ENCODE data around the gene CEMP1. TPM values are rescaled to one million over a fixed set of nuclear protein-coding genes. Genes with fewer than 3 reads are reported as not detected.

Gene CEMP1
- total RNA-seq, 2 donors from 2014 or later, result 0.53 to 0.54 TPM

DNA sequence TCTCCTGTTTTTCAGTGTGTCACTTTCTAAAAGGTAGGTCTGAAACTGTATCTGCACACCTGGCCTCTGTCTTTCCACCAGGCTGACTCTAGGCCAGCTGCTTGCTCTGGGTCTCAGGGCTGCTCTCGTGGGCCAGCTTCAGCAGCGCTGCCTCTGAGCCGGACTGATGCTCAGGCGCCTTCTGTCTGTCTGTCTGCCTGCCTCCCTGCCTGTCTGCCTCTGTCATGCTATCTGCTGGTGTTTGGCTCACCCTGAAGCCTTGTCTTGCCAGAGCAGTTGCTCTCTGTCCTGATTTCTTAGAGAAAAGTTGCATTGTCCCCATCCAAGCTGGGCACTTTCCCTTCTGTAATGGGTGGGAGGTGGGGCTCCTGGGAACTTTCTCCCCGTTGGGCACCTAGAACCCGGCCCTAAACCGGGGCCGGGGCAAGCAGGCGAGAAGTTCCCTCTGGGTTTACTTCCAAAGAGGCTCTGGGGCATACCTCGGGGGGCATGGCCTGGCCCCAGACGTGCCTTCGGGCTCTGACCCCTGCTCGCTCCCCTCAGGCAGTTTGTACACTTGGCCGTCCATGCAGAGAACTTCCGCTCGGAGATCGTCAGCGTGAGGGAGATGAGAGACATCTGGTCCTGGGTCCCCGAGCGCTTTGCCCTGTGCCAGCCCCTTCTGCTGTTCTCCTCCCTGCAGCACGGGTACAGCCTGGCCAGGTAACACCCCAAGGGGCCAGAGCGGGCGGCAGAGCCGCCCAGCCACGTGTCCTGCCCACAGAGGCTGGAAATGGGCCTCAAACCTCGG is 33.3 kb downstream of the CEMP1 start:
- Histone ChIP-seq H3K9ac (ENCODE audit: low read depth in 2 of 2, low read length in 2 of 2) (no peak overlapping the region), H3K27me3 (no peaks in the 10 kb centered on the region), H3K27ac (no peak overlapping the region), H3K36me3 (no peaks in the 10 kb centered on the region), H3K4me1 (peaks cover 5% of the 10 kb centered on the region), H3K9me3 (no peaks in the 10 kb centered on the region), H3K4me3 (no peak overlapping the region)
- TF ChIP-seq, protein P1, sequence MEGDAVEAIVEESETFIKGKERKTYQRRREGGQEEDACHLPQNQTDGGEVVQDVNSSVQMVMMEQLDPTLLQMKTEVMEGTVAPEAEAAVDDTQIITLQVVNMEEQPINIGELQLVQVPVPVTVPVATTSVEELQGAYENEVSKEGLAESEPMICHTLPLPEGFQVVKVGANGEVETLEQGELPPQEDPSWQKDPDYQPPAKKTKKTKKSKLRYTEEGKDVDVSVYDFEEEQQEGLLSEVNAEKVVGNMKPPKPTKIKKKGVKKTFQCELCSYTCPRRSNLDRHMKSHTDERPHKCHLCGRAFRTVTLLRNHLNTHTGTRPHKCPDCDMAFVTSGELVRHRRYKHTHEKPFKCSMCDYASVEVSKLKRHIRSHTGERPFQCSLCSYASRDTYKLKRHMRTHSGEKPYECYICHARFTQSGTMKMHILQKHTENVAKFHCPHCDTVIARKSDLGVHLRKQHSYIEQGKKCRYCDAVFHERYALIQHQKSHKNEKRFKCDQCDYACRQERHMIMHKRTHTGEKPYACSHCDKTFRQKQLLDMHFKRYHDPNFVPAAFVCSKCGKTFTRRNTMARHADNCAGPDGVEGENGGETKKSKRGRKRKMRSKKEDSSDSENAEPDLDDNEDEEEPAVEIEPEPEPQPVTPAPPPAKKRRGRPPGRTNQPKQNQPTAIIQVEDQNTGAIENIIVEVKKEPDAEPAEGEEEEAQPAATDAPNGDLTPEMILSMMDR (IDR thresholded peaks at IDR 0.05), result no peak
- intact Hi-C loops (cut with DNase I), result loop anchor here (5.0 kb wide), 2 partner anchors 66 to 161 kb away; no protein-coding TSS in a partner anchor
- no peak for DNase-seq

DNA sequence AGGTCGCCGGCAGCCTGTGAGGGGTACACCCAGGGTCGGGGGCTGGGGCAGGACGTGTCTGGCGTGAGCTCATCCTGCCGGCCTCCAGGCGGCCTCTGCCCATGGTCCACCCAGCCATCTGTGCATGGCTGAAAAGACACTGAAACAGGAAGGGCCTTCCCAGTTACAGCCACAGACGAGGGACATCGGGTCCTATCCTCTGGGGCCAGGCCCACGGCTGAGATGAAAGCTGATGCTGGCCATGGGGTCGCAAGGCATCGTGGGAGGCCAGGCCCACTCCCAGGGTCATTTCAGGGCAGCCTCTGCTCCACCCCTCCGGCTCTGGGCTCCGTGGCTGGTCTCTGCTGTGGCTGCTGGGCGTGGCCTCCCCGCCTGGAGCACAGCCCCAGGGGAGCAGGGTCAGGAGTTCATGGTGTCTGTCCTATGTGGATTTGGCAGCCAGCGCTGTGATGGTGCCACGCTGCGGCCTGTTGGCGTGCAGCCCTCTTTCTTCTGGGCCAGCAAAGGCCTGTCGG is 34.0 kb downstream of the CEMP1 start:
- TF ChIP-seq, protein P1 (IDR thresholded peaks at IDR 0.05), result no peak
- Histone ChIP-seq H3K4me1 (peaks cover 3% of the 10 kb centered on the region), H3K9ac (ENCODE audit: low read depth in 2 of 2, low read length in 2 of 2) (no peak overlapping the region), H3K27ac (no peak overlapping the region), H3K27me3 (no peaks in the 10 kb centered on the region), H3K4me3 (no peak overlapping the region), H3K36me3 (no peaks in the 10 kb centered on the region), H3K9me3 (no peaks in the 10 kb centered on the region)
- DNase-seq, result no peak
- intact Hi-C loops (cut with DNase I), result loop anchor here (5.0 kb wide), 2 partner anchors 65 to 160 kb away; no protein-coding TSS in a partner anchor

DNA sequence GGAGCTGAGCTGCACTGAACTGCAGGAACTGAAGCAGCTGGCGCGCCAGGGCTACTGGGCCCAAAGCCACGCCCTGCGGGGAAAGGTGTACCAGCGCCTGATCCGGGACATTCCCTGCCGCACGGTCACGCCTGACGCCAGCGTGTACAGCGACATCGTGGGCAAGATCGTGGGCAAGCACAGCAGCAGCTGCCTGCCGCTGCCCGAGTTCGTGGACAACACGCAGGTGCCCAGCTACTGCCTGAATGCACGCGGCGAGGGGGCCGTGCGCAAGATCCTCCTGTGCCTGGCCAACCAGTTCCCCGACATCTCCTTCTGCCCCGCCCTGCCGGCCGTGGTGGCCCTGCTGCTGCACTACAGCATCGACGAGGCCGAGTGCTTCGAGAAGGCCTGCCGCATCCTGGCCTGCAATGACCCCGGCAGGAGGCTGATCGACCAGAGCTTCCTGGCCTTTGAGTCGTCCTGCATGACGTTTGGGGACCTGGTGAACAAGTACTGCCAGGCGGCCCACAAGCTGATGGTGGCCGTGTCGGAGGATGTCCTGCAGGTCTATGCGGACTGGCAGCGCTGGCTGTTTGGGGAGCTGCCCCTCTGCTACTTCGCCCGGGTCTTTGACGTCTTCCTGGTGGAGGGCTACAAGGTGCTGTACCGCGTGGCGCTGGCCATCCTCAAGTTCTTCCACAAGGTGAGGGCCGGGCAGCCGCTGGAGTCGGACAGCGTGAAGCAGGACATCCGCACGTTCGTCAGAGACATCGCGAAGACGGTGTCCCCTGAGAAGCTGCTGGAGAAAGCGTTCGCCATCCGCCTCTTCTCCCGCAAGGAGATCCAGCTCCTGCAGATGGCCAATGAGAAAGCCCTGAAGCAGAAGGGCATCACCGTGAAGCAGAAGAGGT is 34.7 kb downstream of the CEMP1 start:
- Histone ChIP-seq H3K9ac (ENCODE audit: low read depth in 2 of 2, low read length in 2 of 2) (no peak overlapping the region), H3K4me3 (no peak overlapping the region), H3K27ac (no peak overlapping the region), H3K36me3 (no peaks in the 10 kb centered on the region), H3K9me3 (no peaks in the 10 kb centered on the region), H3K4me1 (peaks cover 6% of the 10 kb centered on the region), H3K27me3 (no peaks in the 10 kb centered on the region)
- intact Hi-C loops (cut with DNase I), result loop anchor here (5.0 kb wide), 2 partner anchors 64 to 159 kb away; no protein-coding TSS in a partner anchor
- TF ChIP-seq, protein P1 (IDR thresholded peaks at IDR 0.05), result no peak
- no peak for DNase-seq

DNA sequence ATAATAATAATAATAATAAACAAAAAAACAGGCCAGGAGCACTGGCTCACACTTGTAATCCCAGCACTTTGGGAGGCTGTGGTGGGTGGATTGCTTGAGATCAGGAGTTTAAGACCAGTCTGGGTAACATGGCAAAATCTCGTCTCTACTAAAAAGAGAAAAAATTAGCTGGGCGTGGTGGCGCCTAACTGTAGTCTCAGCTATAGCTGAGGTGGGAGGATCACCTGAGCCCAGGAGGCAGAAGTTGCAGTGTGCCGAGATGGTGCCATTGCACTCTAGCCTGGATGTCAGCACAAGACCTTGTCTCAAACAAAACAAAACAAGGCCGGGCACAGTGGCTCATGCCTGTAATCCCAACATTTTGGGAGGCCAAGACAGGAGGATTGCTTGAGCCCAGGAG is 36.2 kb downstream of the CEMP1 start:
- TF ChIP-seq, protein P1 (IDR thresholded peaks at IDR 0.05), result no peak
- intact Hi-C loops (cut with DNase I), result loop anchor here (5.0 kb wide), 2 partner anchors 63 to 158 kb away; no protein-coding TSS in a partner anchor
- H3K27ac ChIP-seq, result no peak overlapping the region
- no peaks in the 10 kb centered on the region for H3K27me3 ChIP-seq
- peaks cover 7% of the 10 kb centered on the region for H3K4me1 ChIP-seq
- H3K9ac ChIP-seq (ENCODE audit: low read depth in 2 of 2, low read length in 2 of 2), result no peak overlapping the region
- H3K4me3 ChIP-seq, result no peak overlapping the region
- no peaks in the 10 kb centered on the region for H3K36me3 ChIP-seq
- no peaks in the 10 kb centered on the region for H3K9me3 ChIP-seq
- DNase-seq, result no peak

DNA sequence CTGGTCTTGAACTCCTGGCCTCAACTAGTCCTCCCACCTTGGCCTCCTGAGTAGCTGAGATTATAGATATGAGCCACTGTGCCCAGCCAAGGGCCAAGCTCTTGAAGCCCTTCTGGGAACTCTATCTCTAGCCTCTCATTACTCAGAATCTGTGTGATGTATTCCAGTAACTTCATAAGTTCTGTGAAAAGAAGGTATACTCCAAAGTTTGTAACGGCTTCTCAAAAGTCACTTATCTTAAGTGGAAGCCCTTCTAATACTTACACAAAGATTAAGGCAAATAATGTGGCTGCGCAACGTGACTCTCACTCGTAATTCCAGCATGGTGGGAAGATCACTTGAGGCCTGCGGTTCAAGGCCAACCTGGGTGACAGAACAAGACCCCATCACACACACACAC is 36.6 kb downstream of the CEMP1 start:
- no peak overlapping the region for H3K27ac ChIP-seq
- no peaks in the 10 kb centered on the region for H3K27me3 ChIP-seq
- H3K4me1 ChIP-seq, result peaks cover 7% of the 10 kb centered on the region
- no peak overlapping the region for H3K9ac ChIP-seq (ENCODE audit: low read depth in 2 of 2, low read length in 2 of 2)
- TF ChIP-seq, protein P1 (IDR thresholded peaks at IDR 0.05), result no peak
- H3K36me3 ChIP-seq, result no peaks in the 10 kb centered on the region
- no peak for DNase-seq
- intact Hi-C loops (cut with DNase I), result loop anchor here (5.0 kb wide), 2 partner anchors 62 to 157 kb away; no protein-coding TSS in a partner anchor
- H3K4me3 ChIP-seq, result no peak overlapping the region
- H3K9me3 ChIP-seq, result no peaks in the 10 kb centered on the region
